COR-L47 (cell line): ENCODE data around the gene SPHK1.
A peak's percentile ranks its signal among the peaks of the same experiment; 100 is the strongest.
"Not testable (repeated sequence)": the region's sequence is repeated elsewhere in the genome, so short reads cannot be mapped to it uniquely, and the experiment has no call there.

Experiments used
- DNase-seq: peaks from one replicate; lab custom pipeline; 2025; lab: John Stamatoyannopoulos, UW

The SPHK1 gene, protein sequence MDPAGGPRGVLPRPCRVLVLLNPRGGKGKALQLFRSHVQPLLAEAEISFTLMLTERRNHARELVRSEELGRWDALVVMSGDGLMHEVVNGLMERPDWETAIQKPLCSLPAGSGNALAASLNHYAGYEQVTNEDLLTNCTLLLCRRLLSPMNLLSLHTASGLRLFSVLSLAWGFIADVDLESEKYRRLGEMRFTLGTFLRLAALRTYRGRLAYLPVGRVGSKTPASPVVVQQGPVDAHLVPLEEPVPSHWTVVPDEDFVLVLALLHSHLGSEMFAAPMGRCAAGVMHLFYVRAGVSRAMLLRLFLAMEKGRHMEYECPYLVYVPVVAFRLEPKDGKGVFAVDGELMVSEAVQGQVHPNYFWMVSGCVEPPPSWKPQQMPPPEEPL

DNA sequence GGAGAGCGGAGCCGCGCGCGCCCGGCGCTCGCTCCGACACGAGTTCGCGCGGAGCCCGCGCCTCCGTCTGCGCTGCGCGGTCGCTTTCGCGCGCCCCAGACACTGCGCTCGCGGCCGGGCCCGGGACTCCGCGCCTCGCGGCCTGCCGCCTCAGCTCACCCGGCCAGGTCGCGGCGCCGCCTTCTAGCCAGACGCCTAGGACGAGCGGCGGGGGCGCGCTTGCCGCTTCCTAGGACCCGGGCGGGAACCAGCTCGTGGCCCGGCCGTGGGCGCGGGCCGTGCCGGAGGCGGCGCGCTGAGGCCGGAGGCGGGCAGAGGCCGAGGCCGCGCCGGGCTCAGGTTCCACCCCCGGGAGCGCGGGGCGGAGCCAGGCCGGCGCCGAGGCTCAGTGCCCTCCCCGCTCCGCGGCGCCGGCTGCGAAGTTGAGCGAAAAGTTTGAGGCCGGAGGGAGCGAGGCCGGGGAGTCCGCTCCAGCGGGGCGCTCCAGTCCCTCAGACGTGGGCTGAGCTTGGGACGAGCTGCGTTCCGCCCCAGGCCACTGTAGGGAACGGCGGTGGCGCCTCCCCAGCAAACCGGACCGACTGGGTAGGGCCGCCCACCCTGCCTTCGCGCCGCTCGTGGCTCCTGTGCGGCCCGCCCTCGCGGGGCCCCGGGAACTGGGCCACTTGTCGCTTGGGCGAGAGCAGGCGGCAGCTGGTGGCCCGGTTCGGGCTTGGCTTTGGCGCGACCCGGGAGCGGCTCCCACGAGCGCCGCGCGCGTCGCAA, at the start of gene SPHK1:
SPHK1 (plus strand) TSS at position 388 of the 765 bp plus-strand sequence. CDS start 1,036 bp downstream, outside the sequence.
- DNase-seq = peak; percentile 27

GRCh38 chr17:76335716-76336381, 48.6 kb upstream of the SPHK1 start:
- no peak for DNase-seq

GRCh38 chr17:76336756-76337412, 47.5 kb upstream of the SPHK1 start:
- DNase-seq = no peak

DNA sequence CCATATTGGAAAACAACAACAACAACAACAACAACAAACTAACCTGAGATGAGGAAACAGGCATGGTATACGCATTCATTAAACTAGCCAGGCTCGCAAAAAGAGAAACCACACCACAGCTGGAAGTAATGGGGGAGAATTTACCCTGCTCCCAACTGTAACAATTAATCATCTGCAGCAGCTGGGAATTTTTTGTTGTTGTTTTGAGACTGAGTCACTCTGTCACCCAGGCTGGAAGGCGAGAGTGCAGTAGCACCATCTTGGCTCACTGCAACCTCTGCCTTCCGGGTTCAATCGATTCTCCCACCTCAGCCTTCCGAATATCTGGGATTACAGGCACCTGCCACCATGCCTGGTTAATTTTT, 47.0 kb upstream of the SPHK1 start:
- no peak for DNase-seq

DNA sequence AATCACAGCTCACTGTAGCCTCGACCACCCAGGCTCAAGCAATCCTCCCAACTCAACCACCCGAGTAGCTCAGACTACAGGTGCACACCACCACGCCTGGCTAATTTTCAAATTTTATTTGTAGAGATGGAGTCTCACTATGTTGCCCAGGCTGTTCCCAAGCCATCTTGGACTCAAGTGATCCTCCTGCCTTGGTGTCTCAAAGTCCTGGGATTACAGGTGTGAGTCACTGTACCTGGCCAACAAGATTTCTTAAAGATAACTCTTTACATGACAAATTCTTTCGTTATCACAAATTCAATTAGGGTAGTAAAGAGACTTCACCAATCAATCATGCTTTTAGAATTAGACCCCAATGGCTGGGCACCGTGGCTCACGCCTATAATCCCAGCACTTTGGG, 43.1 kb upstream of the SPHK1 start:
- no peak for DNase-seq

- no peak for DNase-seq
Measured at GRCh38 chr17:76343106-76343505, 41.3 kb upstream of the SPHK1 start.

GRCh38 chr17:76345377-76345974, 38.9 kb upstream of the SPHK1 start:
- DNase-seq = no peak

DNA sequence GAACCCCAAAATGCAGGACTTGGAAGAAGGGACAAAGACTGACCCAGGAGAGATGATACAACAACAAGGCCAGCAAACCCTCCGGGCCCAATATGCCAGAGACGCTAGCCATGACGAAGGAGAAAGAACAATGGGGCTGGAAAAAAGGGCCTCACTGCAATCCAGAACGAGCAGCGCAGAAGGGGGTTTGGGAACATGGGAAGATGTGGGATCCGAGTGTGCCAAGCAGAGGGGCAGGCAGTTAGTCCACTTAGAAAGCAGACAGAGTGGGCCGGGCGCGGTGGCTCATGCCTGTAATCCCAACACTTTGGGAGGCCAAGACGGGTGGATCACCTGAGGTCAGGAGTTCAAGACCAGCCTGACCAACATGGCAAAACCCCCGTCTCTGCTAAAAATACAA, 37.5 kb upstream of the SPHK1 start:
- DNase-seq = not testable (repeated sequence)

DNA sequence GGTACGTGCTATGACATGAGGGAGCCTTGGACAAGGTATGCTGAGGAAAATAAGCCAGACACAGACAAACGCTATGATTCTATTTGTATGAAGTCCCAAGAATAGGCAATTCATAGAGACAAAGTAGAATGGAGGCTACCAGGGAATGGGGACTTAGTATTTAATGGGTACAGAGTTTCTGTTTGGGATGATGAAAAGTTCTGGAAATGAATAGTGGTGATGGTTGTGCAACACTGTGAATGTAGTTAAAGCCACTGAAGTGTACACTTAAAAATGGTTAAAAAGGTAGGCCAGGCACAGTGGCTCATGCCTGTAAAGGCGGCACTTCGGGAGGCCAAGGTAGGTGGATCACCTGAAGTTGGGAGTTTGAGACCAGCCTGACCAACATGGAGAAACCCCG, 33.9 kb upstream of the SPHK1 start:
- DNase-seq = no peak

GRCh38 chr17:76351526-76352071, 32.8 kb upstream of the SPHK1 start:
- DNase-seq = no peak

GRCh38 chr17:76353004-76353598, 31.3 kb upstream of the SPHK1 start:
- DNase-seq = no peak

DNA sequence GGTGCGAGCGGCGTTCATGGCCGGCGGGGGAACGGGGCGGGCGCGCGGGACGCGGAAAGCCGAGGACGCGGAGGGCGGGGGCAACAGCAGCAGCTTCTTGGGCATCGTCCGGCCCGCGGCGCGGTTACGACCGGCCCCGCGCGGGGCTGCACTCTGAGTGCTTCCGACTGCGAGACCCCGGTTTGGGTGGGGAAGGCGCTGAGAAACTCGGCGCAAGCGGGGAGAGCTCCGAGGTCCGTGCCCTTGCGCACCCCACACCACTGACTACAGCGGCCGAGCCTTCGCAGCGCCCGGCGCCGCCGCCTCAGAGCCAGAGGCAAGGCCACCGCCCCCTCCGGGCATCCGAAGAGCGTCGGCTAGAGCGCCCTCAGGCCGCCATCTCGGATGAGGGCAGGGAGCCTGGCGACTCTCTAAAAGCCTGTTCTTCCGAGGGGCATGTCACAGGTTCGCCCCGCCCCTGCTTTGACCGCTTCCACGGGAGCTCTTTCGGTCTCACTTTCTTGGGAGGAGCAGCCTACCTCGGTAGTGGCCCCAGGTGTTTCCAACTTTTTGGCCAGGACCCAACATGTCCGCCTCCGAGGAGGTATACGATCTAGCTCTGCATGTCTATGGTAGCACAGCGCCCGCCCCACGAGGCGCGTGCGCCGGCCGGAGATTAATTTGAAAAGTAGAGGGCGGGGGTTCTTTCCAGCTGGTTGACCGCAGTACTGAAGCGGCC, 30.7 kb upstream of the SPHK1 start, which contains the start of gene PRPSAP1:
PRPSAP1 (minus strand) TSS at position 318 of the 718 bp plus-strand sequence; CDS start at position 105, 213 bp downstream.
- peak; percentile 89 for DNase-seq

DNA sequence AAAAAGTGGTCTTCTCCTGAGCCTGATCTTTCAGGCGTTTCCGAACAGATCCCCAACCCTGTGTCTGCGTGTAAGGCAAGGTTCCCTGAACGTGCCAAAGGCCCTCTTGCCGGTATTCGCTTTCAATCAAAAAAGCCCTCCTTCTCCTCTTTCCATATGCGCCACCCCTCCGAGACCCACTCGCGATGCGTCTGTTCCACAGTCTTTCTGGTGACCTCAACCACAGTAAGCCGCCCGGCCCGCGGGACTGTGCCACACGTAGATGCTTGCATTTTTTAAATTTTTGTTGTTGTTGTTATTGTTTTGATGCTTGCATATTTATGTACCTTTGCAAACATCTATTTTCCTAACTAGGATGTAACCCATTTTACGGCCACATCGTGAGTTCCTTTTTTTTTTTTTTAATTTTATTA, 30.1 kb upstream of the SPHK1 start:
- DNase-seq = no peak

- DNase-seq = no peak
Measured at GRCh38 chr17:76354747-76355310, 29.6 kb upstream of the SPHK1 start.

DNA sequence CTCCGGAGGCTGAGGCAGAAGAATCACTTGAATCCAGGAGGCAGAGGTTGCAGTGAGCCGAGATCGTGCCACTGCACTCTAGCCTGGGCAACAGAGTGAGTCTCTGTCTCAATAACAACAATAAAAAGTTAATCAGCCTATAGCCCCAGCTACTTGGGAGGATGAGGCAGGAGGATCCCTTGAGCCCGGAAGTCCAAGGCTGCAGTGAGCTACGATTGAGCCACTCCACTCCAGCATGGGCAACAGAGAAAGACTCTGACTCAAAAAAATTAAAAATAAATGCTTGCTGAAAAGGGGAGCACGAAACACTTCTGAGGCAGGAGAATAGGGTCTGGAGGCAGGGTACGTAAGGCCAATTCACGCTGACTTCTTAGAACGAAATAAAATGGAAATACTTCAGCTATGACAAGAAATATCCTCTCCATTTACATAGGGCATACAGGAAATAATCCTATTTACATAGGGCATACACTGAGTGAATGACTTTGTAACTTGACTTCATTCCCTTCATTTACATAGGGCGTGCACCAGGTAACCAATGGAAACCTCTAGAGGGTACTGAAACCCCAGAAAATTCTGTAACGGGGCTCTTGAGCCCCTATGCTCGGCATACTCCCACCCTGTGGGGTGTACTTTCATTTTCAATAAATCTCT, 27.5 kb upstream of the SPHK1 start:
- DNase-seq = no peak

- DNase-seq = no peak
Measured at GRCh38 chr17:76357597-76358158, 26.7 kb upstream of the SPHK1 start.

DNA sequence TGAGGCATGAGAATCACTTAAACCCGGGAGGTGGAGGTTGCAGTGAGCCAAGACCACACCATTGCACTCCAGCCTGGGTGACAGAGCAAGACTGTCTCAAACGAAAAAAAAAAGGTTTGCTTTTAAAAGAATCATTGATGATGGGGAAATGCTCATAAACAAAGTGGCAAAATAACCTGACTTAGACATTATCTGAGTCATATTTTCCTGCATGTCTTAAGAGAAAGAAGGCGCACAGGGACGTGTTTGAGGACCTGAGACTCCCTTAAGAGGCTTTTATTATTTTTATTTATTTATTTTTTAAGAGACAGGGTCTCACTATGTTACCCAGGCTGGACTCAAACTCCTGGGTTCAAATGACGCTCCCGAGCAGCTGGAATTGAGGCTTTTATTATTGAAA, 25.0 kb upstream of the SPHK1 start:
- DNase-seq = no peak

DNA sequence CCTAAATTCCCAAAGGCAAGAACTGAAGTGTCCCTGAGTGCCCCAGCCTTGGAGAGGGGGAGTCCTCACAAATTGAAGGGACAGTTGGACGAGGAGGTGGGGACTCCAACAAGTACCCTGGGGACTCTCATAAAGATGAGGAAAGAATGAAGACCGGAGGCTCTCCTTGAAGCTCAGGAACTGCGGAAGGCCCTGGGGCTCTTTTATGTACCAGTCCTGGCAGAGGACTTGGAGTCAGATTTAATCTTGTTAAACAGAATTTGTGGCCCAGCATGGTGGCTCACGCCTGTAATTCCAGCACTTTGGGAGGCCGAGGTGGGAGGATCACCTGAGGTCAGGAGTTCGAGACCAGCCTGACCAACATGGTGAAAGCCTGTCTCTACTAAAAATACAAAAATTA, 24.6 kb upstream of the SPHK1 start:
- DNase-seq = not testable (repeated sequence)

DNA sequence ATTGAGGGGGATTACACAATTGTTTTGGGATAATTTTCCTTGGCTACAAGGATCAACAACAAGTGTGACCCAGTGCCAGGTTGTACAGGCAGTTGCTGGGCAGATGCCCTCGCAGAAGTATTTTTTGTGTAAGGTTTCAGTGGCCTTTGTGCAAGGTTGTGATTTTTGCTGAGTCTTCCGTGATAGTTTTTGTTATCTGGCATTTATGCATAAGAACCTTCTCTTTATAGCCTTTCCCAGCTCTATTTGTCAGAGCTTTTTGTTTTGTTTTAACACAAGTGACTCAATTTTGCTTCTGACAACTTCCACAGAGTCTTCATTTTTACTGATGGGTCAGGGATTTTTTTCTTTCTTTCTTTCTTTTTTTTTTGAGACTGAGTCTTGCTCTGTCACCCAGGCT, 23.9 kb upstream of the SPHK1 start:
- DNase-seq = no peak
